Kidney (tissue), 14 donors: ENCODE data around the gene COA5. TPM values are rescaled to one million over a fixed set of nuclear protein-coding genes. Genes with fewer than 3 reads are reported as not detected.

Experiments
- DNase-seq, 5 donors: peaks; one replicate each; pipeline ENCODE4 v3.0.0-alpha.2; 2013 to 2020
- FAIRE-seq: peaks from 2 replicates; lab custom pipeline; 2012; peaks lifted over from hg19 to GRCh38; lab: Jason Lieb, UNC
- H3K27ac ChIP-seq, 2 donors: one replicate each; pipeline ENCODE4 v1.7.0; 2013; ENCODE audit warnings: low read depth in 2 of 2, low read length in 2 of 2, inconsistent platforms in 1 of 2
- H3K27me3 ChIP-seq: one replicate; pipeline ENCODE4 v1.7.1; 2013; ENCODE audit warnings: low read length, inconsistent platforms; ENCODE audit not compliant: control insufficient read depth, insufficient read depth
- H3K36me3 ChIP-seq, 3 donors: one replicate each; pipeline versions ENCODE4 v1.7.0 to v1.7.1; 2013; ENCODE audit warnings: low read length in 3 of 3, control low read depth in 1 of 3, inconsistent platforms in 1 of 3; ENCODE audit not compliant: insufficient read depth in 3 of 3, control insufficient read depth in 2 of 3
- H3K4me1 ChIP-seq, 3 donors: one replicate each; pipeline versions ENCODE4 v1.7.0 to v1.7.1; 2013; ENCODE audit warnings: low read length in 3 of 3, inconsistent platforms in 1 of 3, low read depth in 1 of 3; ENCODE audit not compliant: control insufficient read depth in 2 of 3, insufficient read depth in 2 of 3
- H3K4me3 ChIP-seq, 3 donors: one replicate each; pipeline versions ENCODE4 v1.7.0 to v1.8.1; 2013; ENCODE audit warnings: low read length in 3 of 3, control low read depth in 1 of 3, inconsistent platforms in 1 of 3
- H3K9ac ChIP-seq, 3 donors: one replicate each; pipeline versions ENCODE4 v1.7.0 to v1.7.1; 2013; ENCODE audit warnings: low read length in 3 of 3, control low read depth in 1 of 3, inconsistent platforms in 1 of 3
- H3K9me3 ChIP-seq, 3 donors: one replicate each; pipeline versions ENCODE4 v1.7.0 to v1.7.1; 2013; ENCODE audit warnings: low read length in 3 of 3, control low read depth in 1 of 3, inconsistent platforms in 1 of 3; ENCODE audit not compliant: control insufficient read depth in 2 of 3, insufficient read depth in 1 of 3
- CTCF ChIP-seq: IDR thresholded peaks from 3 replicates; pipeline ENCODE4 v1.5.1; 2012; ENCODE audit warnings: mild to moderate bottlenecking, moderate library complexity, borderline replicate concordance; ENCODE audit not compliant: insufficient read depth; ENCODE audit errors: extremely low read depth
- intact Hi-C: fragments of 100-400 bp; cut with DNase I; formaldehyde crosslinking; loops from one replicate; pipeline ENCODE4 v1.11.1; 2022
- polyA plus RNA-seq: library from polyadenylated mRNA; stranded (reverse); fragments of 350-450 nt; fragmentation: Illumina TruSeq; extraction: RNeasy Lipid Tissue Mini Kit (QIAGEN cat#74804); gene quantifications from one replicate; pipeline ENCODE4 v1.2.3, GENCODE V29; 2014; ENCODE audit warnings: low read depth, low replicate concordance; ENCODE audit not compliant: insufficient read depth
- total RNA-seq: library from RNA; stranded (reverse); fragmentation: NEBNext Ultra II Directional; extraction: Animal tissue kit (Norgen Biotek cat#: 25700); gene quantifications from one replicate; pipeline ENCODE4 v1.2.1, GENCODE V29; 2021
- donor health status: control.
- donor health status: control.
- donor health status: control.
- donor health status: control.
- donor health status: control.
- donor health status: DM: yes; HTN: yes; CAD: no.
- donor health status: Normal renal cell carcinoma (clear cell type).

COA5 gene
- total and polyA plus RNA-seq, 2 donors from 2014 or later: 38.0 to 85.8 TPM

- H3K27me3 ChIP-seq: no peaks in the 10 kb centered on the region
- no peak overlapping the region for H3K27ac ChIP-seq
- no peak overlapping the region for H3K9ac ChIP-seq
- no peak overlapping the region for H3K4me3 ChIP-seq
- no peak for DNase-seq
- no peaks in the 10 kb centered on the region for H3K4me1 ChIP-seq
- H3K36me3 ChIP-seq: peaks cover 0 to 31% (median 29%) of the 10 kb centered on the region in 3 donors
- intact Hi-C loops: no loop called here
- TF ChIP-seq CTCF: no peak
- no peaks in the 10 kb centered on the region for H3K9me3 ChIP-seq
- FAIRE-seq: no peak
Observed at GRCh38 chr2:98550165-98550564, 58.1 kb downstream of the COA5 start.

Other genes starting within 250 kb of the COA5 start
- gene INPP4A, start 163.7 kb downstream of the COA5 start, total RNA-seq: 27.9 TPM
- 4.1 TPM for gene INPP4A, start 163.7 kb downstream of the COA5 start, polyA plus RNA-seq
- gene UNC50, start 77 bp upstream of the COA5 start, total RNA-seq: 53.2 TPM
- 58.0 TPM for gene UNC50, start 77 bp upstream of the COA5 start, polyA plus RNA-seq
- 101 TPM for gene MGAT4A, start 122.6 kb upstream of the COA5 start, total RNA-seq
- 23.5 TPM for gene MGAT4A, start 122.6 kb upstream of the COA5 start, polyA plus RNA-seq